MG63 (cell line): ENCODE results near the gene STX3. TPM values are rescaled to one million over a fixed set of nuclear protein-coding genes. Genes with fewer than 3 reads are reported as not detected.

ENCODE experiments used
- DNase-seq: peaks from one replicate; pipeline ENCODE4 v3.0.0-alpha.2; 2020
- H3K27me3 ChIP-seq: fragments of 250-450 bp; sonication (Bioruptor Pico); 2 replicates; pipeline ENCODE4 v1.5.1; 2020; ENCODE audit warnings: mild to moderate bottlenecking, moderate library complexity
- H3K36me3 ChIP-seq: fragments of 250-450 bp; sonication (Bioruptor Pico); 2 replicates; pipeline ENCODE4 v1.5.1; 2020; ENCODE audit warnings: mild to moderate bottlenecking, moderate library complexity
- H3K4me3 ChIP-seq: fragments of 250-450 bp; sonication (Bioruptor Pico); 2 replicates; pipeline ENCODE4 v1.5.1; 2020; ENCODE audit warnings: mild to moderate bottlenecking, moderate library complexity
- H3K9me3 ChIP-seq: fragments of 250-450 bp; sonication (Bioruptor Pico); 2 replicates; pipeline ENCODE4 v1.5.1; 2020; ENCODE audit warnings: mild to moderate bottlenecking, moderate library complexity
- total RNA-seq: library from RNA; depleted of rRNA; stranded (reverse); fragments of >200 nt; shearing (Covaris generic); gene quantifications from 2 replicates; pipeline ENCODE4 v1.2.3, GENCODE V29; 2014; ENCODE audit warnings: low replicate concordance; rRNA removed

Gene STX3
- total RNA-seq = 5.6 and 9.4 TPM in 2 replicates

DNA sequence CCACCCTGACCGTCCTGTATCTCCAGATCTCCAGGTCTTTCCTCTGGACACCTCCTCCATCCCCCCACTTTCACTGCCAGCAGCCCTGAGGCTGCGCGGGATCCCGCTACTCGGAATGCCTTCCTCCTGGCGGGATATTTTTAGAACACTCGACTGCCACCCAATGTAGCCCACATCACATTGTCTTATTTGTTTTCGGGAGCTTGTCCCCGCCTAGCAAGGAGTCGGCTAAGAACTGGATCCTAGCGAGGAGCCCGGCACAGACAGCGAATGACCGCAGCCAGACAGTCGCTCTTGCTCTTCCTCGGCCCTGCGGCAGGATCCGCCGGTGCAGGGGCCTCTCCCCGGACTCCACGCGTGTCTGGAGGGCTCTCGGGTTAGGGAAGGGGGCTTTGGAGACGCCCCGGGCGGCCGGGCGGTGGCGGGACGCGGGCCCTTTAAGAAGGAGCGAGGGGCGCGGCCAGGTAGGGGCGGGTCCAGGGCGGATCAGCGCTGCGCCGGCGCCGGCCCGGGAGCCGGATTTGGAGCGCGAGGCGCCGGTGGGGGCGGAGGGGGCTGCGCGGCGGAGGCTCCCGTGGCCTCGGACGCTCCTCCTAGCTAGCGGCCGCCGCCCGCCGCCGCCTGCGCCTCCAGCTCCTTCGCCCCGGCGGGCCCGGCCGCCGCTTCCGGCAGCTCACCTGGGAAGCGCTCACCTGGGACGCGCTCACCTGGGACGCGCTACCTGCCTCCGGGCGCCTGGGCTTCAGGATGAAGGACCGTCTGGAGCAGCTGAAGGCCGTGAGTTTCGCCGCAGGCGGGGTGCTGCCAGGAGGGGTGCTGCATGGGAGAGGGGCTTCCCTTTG, at the start of gene STX3:
Gene STX3, plus strand, starts transcription at position 518 of the 842 bp plus-strand sequence. Its CDS starts 230 bp downstream, at position 748.
- Histone ChIP-seq H3K27me3 (no peaks in the 10 kb centered on the region), H3K36me3 (no peaks in the 10 kb centered on the region; the same call in 1 of the 2 replicates), H3K9me3 (no peaks in the 10 kb centered on the region), H3K4me3 (peak within 1 kb of the TSS; percentile 70)
- peak; percentile 70 for DNase-seq

DNA sequence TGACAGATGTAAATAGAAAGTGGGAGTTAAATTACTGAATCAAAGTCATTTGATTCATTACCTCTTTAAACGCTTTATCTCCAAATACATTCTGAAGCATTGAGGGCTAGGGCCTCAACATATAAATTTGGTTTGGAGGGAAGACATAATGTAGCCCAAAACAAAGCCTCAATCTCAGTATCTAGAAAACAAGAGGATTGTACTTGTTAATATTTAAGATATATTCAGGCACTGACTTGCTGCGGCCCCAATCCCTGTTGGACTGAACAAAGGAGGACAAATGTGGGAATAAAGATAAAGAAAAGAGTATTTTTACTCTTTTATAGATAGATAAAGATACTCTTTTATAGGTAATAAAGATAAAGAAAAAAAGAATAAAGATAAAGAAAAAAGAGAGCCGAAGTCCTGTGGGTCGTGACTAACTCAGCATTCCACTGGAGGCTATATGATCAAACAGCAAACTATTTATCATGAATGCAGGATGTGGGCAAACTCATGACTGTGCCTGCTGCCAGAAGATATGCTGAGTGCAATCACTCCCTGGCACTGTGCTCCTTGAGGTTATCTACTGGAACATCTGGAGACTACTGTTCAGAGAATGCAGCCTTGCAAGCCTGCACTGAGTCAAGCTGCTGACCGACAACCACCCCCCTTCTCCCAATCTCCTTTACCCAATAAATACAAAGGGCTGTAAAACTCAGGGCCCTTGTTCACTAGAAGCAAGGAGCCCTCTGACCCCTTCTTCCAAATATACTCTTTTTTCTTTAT, 48.5 kb upstream of the STX3 start:
- H3K27me3 ChIP-seq = no peaks in the 10 kb centered on the region
- peak; percentile 86 for DNase-seq
- H3K4me3 ChIP-seq = no peak overlapping the region
- peaks cover 13% of the 10 kb centered on the region for H3K9me3 ChIP-seq
- H3K36me3 ChIP-seq = no peaks in the 10 kb centered on the region

DNA sequence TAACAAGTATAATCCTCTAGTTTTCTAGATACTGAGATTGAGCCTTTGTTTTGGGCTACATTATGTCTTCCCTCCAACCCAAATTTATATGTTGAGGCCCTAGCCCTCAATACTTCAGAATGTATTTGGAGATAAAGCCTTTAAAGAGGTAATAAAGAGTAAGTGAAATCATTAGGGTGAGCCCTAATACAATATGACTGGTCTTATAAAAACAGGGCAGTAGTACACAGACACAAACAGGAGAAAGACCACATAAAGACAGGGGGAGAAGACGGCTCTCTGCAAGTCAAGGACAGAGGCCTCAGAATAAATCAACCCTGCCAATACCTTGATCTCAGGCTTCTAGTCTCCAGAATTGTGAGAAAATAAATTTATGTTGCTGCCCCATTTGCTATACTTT, 47.8 kb upstream of the STX3 start:
- Histone ChIP-seq H3K4me3 (no peak overlapping the region), H3K9me3 (peaks cover 13% of the 10 kb centered on the region), H3K27me3 (no peaks in the 10 kb centered on the region), H3K36me3 (no peaks in the 10 kb centered on the region)
- no peak for DNase-seq

DNA sequence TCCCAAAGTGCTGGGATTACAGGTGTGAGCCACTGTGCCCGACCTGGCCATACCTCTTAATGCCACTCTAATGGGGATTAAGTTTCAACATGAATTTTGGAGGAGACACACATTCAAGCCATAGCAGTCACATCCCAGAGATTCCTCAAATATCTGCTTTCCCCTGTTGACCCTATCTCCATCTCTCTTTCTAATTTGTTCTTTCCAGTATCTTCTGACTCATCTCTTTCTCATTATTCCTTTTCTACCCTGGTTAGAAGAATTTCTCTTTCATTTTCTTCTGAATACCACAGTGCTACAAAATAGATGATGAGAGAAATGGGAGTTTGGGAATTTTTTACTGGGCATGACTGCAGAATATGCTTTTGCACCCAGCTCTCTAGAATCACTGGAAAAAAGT, 46.6 kb upstream of the STX3 start:
- Histone ChIP-seq H3K9me3 (peaks cover 13% of the 10 kb centered on the region), H3K4me3 (no peak overlapping the region)
- no peak for DNase-seq

DNA sequence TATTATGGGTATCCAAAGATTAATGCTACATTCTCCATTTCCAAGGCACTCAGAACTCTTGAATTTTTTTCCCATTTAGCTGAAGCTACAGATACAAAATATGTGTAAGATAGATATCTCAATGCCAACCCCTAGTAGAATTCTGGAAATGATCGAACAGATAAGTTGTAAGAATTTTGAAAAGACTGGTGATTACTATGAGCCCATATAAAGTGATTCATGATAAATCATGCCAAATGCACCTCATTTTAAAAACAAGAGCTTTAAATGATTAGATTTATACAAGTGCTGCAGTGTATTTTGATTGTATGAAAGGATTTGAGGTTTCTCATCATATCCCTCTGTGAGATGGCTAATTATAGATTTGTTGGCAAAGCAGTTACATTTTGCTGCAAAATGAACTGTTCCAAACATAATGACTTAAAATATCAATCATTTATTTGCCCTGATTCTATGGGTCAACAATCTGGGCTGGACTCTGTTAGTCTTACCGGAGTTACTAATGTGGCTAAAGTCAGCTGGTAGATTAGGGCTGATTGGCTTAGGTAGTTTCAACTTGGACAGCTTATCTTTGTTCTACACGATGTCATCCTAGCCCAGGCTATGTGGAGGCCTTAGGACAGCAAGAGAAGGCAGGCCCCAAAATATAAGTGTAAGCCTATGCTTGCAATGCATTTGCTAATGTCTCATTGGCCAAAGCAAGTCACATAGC, 44.9 kb upstream of the STX3 start:
- Histone ChIP-seq H3K27me3 (no peaks in the 10 kb centered on the region), H3K9me3 (peaks cover 6% of the 10 kb centered on the region; the same call in 1 of the 2 replicates), H3K4me3 (no peak overlapping the region), H3K36me3 (no peaks in the 10 kb centered on the region)
- DNase-seq = no peak

More for the DNA sequence above, 46.6 kb upstream of the STX3 start:
- no peaks in the 10 kb centered on the region for H3K27me3 ChIP-seq
- H3K36me3 ChIP-seq = no peaks in the 10 kb centered on the region

DNA sequence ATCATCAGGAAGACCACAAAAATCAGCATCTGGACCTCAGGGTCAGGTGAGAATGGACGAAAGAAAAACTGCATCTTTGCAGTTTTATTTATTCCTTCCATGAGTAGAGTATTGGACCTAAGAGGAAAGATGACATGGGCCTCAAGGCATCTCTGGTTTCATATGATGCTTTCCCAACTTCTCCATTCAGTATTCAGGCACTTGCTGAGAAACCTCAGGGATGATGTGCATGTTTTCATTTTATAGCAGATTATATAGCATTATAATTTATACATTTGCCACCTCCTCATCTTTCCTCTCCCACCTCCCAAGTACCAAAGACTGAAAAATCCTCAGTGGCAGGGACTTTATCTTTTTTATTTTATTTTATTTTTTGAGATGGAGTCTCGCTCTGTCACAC, 41.4 kb upstream of the STX3 start, which contains the start of gene OR10V1:
Gene OR10V1, minus strand, starts transcription at position 101 of the 400 bp plus-strand sequence. Its CDS starts 0 bp downstream, at position 101.
- peaks cover 4% of the 10 kb centered on the region; the same call in 1 of the 2 replicates for H3K27me3 ChIP-seq
- no peak within 1 kb of the TSS for H3K4me3 ChIP-seq
- H3K36me3 ChIP-seq = no peaks in the 10 kb centered on the region
- no peak for DNase-seq
- H3K9me3 ChIP-seq = no peaks in the 10 kb centered on the region

DNA sequence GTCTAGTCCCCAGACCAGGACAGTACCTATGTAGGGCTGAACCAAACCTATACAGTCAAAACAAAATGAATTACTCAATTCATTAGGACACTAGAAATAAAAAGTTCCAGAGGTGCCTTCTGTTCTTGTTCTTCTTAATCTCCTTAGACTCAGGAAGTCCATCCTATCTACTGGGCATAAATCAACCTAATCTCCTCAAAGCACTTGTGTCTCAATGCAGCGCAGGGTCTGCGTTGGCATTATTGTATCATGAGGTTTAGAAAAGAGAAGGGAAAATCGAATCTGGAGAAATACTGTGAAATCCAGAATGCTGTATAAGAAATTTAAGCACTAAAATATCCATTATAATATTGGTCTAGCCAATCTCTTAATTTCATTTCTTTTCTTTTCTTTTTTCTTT, 39.1 kb upstream of the STX3 start:
- no peaks in the 10 kb centered on the region for H3K9me3 ChIP-seq
- DNase-seq = no peak
- H3K27me3 ChIP-seq = peaks cover 4% of the 10 kb centered on the region; the same call in 1 of the 2 replicates
- no peaks in the 10 kb centered on the region for H3K36me3 ChIP-seq
- no peak overlapping the region for H3K4me3 ChIP-seq

DNA sequence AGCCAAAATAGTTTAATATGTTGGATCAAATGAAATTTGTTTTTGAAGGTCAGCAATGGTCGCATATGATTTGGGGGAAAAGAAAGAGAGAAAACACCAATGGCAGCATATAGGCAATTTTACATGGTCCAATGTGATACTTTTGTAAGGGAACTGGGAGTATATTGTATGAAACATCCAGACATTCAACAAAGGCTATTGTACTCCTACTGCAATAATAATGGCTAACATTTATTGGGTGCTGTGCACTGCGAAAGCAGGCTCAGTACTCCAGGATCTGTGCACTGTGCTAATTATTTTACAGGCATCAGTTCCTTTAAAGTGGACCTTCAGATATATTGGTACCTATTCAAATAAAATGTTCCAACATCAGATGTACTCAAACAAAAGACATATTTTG, 35.6 kb upstream of the STX3 start:
- Histone ChIP-seq H3K9me3 (no peaks in the 10 kb centered on the region), H3K27me3 (peaks cover 4% of the 10 kb centered on the region; the same call in 1 of the 2 replicates), H3K36me3 (no peaks in the 10 kb centered on the region), H3K4me3 (no peak overlapping the region)
- DNase-seq = no peak

DNA sequence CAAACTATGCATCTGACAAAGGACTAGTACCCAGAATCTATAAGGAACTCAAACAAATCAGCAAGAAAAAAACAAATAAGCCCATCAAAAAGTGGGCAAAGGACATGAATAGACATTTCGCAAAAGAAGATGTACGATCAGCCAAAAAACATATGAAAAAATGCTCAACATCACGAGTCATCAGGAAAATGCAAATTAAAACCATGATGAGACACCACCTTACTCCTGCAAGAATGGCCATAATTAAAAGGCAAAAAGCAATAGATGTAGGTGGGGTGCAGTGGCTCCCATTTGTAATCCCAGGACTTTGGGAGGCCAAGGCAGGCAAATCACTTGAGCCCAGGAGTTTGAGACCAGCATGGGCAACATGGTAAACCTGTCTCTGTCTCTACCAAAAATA, 31.1 kb upstream of the STX3 start:
- Histone ChIP-seq H3K36me3 (no peaks in the 10 kb centered on the region), H3K27me3 (no peaks in the 10 kb centered on the region; the same call in 1 of the 2 replicates), H3K9me3 (no peaks in the 10 kb centered on the region), H3K4me3 (no peak overlapping the region)
- DNase-seq = no peak

DNA sequence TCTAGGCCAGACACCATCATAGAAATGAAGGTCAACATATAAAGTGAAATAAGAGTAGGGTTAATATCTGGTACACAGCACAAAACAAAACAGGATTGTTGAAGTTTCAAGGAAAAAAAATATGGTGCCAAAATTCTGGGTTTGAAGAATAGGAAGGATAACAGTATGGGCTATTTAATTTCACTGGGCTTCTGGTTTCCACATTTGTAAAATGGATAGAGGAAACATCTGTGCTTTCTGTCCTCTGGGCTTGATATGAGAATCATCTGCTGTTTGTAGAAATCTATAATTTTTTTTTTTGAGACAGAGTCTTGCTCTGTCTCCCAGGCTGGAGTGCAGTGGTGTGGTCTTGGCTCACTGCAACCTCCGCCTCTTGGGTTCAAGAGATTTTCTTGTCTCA, 27.8 kb upstream of the STX3 start:
- no peak for DNase-seq
- no peaks in the 10 kb centered on the region; the same call in 1 of the 2 replicates for H3K27me3 ChIP-seq
- no peak overlapping the region for H3K4me3 ChIP-seq
- no peaks in the 10 kb centered on the region for H3K36me3 ChIP-seq
- H3K9me3 ChIP-seq = no peaks in the 10 kb centered on the region

DNA sequence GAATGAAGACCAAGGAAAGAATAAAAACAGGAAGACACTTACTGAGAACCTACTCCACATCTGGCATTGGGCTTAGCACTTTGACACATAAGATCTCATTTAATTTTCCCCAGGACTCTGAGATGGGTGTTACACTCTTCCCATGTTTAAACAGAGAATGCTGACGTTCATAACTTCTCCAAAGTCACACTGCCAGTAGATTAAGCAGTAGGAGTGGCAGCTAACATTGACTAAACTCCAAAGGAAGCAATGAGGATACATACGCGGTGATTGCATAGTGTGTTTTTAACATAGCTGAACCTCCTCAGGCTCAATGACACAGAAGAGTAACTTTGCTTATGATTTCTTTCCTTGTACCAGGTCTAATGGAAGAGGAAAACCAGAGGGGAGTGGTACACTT, 27.0 kb upstream of the STX3 start:
- Histone ChIP-seq H3K4me3 (no peak overlapping the region), H3K27me3 (no peaks in the 10 kb centered on the region), H3K9me3 (no peaks in the 10 kb centered on the region), H3K36me3 (no peaks in the 10 kb centered on the region)
- no peak for DNase-seq

DNA sequence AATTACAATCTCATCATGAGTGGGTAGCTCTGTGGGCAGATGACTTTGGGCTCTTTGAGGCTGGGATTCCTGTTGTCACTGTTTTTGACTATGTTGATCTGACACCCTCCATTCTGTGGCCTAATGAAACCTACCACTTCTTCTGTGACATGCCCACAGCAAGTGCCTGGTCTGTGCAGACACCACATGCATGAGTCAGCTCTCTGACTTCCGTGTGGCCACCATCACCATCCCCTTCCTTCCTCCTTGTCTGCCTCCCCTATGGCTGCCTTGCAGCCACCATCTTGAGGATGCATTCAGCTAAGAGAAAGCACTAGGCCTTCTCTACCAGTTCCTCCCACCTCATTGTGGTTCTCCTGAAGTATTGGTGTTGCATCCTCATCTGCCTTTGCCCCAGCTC, 26.3 kb upstream of the STX3 start:
- Histone ChIP-seq H3K4me3 (no peak overlapping the region), H3K9me3 (no peaks in the 10 kb centered on the region), H3K36me3 (no peaks in the 10 kb centered on the region), H3K27me3 (no peaks in the 10 kb centered on the region)
- no peak for DNase-seq

DNA sequence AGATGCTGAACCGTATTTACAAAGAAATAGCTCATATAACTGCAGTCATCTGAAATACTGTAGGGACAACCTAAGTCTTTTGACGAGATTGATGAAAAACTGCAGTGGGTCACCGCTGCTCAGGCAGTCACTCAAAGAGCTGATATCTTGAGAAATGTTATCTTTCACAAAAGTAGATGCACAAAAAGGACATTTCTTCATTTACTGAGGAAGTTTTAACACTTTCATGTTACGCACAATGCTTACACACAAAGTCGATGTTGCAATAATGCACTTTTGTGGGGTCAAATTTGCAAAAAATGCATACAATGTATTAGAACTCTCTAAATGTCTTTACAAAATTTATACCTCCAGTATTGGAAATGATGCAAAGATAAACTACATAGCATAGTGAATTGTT, 25.3 kb upstream of the STX3 start:
- Histone ChIP-seq H3K27me3 (no peaks in the 10 kb centered on the region), H3K36me3 (no peaks in the 10 kb centered on the region), H3K9me3 (no peaks in the 10 kb centered on the region), H3K4me3 (no peak overlapping the region)
- no peak for DNase-seq

DNA sequence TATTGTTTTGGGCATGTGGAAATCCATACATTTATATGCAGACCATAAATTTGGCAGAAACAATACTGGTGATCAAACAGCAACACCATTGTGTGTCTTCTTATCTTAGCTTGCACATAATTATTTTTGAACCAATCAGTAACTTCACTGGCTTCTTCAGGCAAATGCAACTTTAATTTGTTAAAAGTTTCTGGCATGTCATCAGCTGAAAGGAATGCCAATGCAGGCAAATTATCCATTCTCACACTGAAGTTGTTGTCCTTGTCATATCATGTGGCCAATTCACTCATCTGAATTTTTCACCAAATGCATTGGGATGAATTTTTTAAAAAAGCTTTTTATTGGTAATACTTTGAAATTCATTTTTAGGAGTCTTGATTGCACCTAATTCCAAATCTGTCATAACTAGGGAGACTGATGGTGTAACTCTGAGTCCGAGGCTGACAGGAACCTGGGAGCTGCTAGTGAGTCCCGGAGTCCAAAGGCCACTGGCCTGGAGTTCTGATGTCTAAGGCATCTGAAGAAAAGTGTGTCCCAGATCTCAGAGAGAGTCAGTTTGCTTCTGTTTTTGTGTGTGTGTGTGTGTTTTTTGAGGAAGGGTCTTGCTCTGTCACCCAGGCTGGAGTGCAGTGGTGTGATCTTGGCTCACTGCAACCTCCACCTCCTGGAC, 24.1 kb upstream of the STX3 start:
- Histone ChIP-seq H3K36me3 (no peaks in the 10 kb centered on the region), H3K27me3 (no peaks in the 10 kb centered on the region), H3K9me3 (no peaks in the 10 kb centered on the region), H3K4me3 (no peak overlapping the region)
- no peak for DNase-seq

DNA sequence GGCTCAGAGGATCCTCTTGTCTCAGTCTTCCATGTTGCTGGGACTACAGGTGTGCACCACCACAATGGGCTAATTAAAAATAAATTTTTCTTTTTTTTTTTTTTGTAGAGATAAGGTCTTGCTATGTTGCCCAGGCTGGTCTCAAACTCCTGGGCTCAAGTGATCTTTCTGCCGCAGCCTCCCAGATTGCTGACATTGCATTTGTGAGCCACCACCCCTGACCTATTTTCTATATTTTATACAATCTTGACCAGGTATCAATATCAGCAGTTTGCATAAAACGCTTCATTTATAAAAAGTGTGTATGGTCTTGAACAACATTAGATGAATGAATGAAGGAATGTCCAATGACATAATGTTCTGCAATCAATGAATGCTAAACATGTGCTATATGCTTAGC, 9.1 kb upstream of the STX3 start:
- no peak for DNase-seq
- no peaks in the 10 kb centered on the region for H3K27me3 ChIP-seq
- no peaks in the 10 kb centered on the region for H3K36me3 ChIP-seq
- no peak overlapping the region for H3K4me3 ChIP-seq
- H3K9me3 ChIP-seq = no peaks in the 10 kb centered on the region
